Measurements from ENCODE around the gene TMEM135. TPM values are rescaled to one million over a fixed set of nuclear protein-coding genes. Genes with fewer than 3 reads are reported as not detected.
A peak's percentile ranks its signal among the peaks of the same experiment; 100 is the strongest.

The TMEM135 gene
- polyA plus RNA-seq, 1 of the 3 experiments (the other 2 are of a cell fraction) = 3.0 TPM

- peak; percentile 84 for DNase-seq
- TF ChIP-seq MEF2A (IDR thresholded peaks at IDR 0.05; ENCODE audit: borderline replicate concordance, low read depth) (no peak), ELF1 (IDR thresholded peaks at IDR 0.05) (no peak), SMC3 (IDR thresholded peaks at IDR 0.05; ENCODE audit: low read depth, low read length) (peak; percentile 93), SIN3A (IDR thresholded peaks at IDR 0.05; ENCODE audit: borderline replicate concordance, low read depth, low read length) (no peak), IRF3 (IDR thresholded peaks at IDR 0.05; ENCODE audit: low read depth, low read length) (no peak), RAD21 (IDR thresholded peaks at IDR 0.05; ENCODE audit: low read length) (peak; percentile 93), MXI1 (IDR thresholded peaks at IDR 0.05; ENCODE audit: low read depth, low read length) (no peak), RFX5 (IDR thresholded peaks at IDR 0.05; ENCODE audit: low read length) (no peak), RCOR1 (IDR thresholded peaks at IDR 0.05; ENCODE audit: low read length) (0 out of 2 replicates have a peak, but pooled peaks have one; percentile 31), FOSL2 (IDR thresholded peaks at IDR 0.05; ENCODE audit: borderline replicate concordance, low read depth) (no peak), REST (IDR thresholded peaks at IDR 0.05; ENCODE audit: low read depth, low read length) (no peak), ZBTB33 (IDR thresholded peaks at IDR 0.05; ENCODE audit: borderline replicate concordance, low read depth) (no peak), RXRA (IDR thresholded peaks at IDR 0.05; ENCODE audit: borderline replicate concordance, low read depth) (no peak), PBX3 (IDR thresholded peaks at IDR 0.05) (no peak), CHD2 (IDR thresholded peaks at IDR 0.05; ENCODE audit: low read length, partially characterized antibody) (no peak), NRF1 (IDR thresholded peaks at IDR 0.05; ENCODE audit: low read depth, low read length) (no peak), CTCF (IDR thresholded peaks at IDR 0.05) (peak; percentile 98), TEAD4 (IDR thresholded peaks at IDR 0.05; ENCODE audit: borderline replicate concordance, insufficient read depth) (no peak), GATA2 (CRISPR knock-in tag; IDR thresholded peaks at IDR 0.05) (no peak), EZH2phosphoT487 (IDR thresholded peaks at IDR 0.05; ENCODE audit: borderline replicate concordance, low read depth) (no peak)
Observed at GRCh38 chr11:87352759-87353707, 315.3 kb downstream of the TMEM135 start.

More at GRCh38 chr11:87352759-87353707, 315.3 kb downstream of the TMEM135 start:
- 35% methylated on average over 16 of the region's 26 CpGs for WGBS (ENCODE audit: low lambda C conversion rate)
- no peaks in the 10 kb centered on the region for H4K20me1 ChIP-seq (ENCODE audit: insufficient read depth)
- peak overlapping the region; percentile 55; the same call in 1 of the 2 replicates for H3K4me2 ChIP-seq
- no peaks in the 10 kb centered on the region for H3F3A ChIP-seq (replicated peaks; ENCODE audit: insufficient read depth)
- peak overlapping the region in 1 of 2 experiments; percentile 46; a peak in 2 of 4 replicates for H3K4me3 ChIP-seq (ENCODE audit: low read depth in 2 of 2, low read length in 1 of 2)
- ChIA-PET CTCF (interaction anchor here (0.6 to 4.8 kb wide), 33 partner anchors 9 to 1480 kb away, joined by 3 to 141 read pairs (median 4); no protein-coding TSS in a partner anchor), POLR2A (no interaction called here)
- peaks cover 0 to 6% of the 10 kb centered on the region in 2 experiments; a peak in 1 of 4 replicates for H3K4me1 ChIP-seq (ENCODE audit: control insufficient read depth in 1 of 2, insufficient read depth in 2 of 2, low read depth in 1 of 2, low read length in 1 of 2)
- H3K9me3 ChIP-seq = no peaks in the 10 kb centered on the region
- H3K27ac ChIP-seq (ENCODE audit: low read depth in 2 of 2, low read length in 1 of 2) = no peak overlapping the region
- no peak overlapping the region for H3K9ac ChIP-seq
- H2AFZ ChIP-seq (ENCODE audit: low read depth) = no peak overlapping the region; the same call in 1 of the 2 replicates
- no peaks in the 10 kb centered on the region for H3K79me2 ChIP-seq (ENCODE audit: insufficient read depth)
- no peaks in the 10 kb centered on the region for H3K9me2 ChIP-seq
- H3K27me3 ChIP-seq (ENCODE audit: insufficient read depth) = no peaks in the 10 kb centered on the region
- no peaks in the 10 kb centered on the region for H3K36me3 ChIP-seq (replicated peaks in 1 of 2; ENCODE audit: control insufficient read depth in 1 of 2, insufficient read depth in 2 of 2, low read length in 1 of 2)

Measured in SK-N-SH (cell line).